NCI-H2196 (cell line): ENCODE measurements around the gene FMNL3.
A peak's percentile ranks its signal among the peaks of the same experiment; 100 is the strongest.
"Not testable (repeated sequence)": the region's sequence is repeated elsewhere in the genome, so short reads cannot be mapped to it uniquely, and the experiment has no call there.

Source experiments
- DNase-seq: peaks from one replicate; lab custom pipeline; 2025; ENCODE audit not compliant: unreplicated experiment; lab: John Stamatoyannopoulos, UW

FMNL3 gene, protein sequence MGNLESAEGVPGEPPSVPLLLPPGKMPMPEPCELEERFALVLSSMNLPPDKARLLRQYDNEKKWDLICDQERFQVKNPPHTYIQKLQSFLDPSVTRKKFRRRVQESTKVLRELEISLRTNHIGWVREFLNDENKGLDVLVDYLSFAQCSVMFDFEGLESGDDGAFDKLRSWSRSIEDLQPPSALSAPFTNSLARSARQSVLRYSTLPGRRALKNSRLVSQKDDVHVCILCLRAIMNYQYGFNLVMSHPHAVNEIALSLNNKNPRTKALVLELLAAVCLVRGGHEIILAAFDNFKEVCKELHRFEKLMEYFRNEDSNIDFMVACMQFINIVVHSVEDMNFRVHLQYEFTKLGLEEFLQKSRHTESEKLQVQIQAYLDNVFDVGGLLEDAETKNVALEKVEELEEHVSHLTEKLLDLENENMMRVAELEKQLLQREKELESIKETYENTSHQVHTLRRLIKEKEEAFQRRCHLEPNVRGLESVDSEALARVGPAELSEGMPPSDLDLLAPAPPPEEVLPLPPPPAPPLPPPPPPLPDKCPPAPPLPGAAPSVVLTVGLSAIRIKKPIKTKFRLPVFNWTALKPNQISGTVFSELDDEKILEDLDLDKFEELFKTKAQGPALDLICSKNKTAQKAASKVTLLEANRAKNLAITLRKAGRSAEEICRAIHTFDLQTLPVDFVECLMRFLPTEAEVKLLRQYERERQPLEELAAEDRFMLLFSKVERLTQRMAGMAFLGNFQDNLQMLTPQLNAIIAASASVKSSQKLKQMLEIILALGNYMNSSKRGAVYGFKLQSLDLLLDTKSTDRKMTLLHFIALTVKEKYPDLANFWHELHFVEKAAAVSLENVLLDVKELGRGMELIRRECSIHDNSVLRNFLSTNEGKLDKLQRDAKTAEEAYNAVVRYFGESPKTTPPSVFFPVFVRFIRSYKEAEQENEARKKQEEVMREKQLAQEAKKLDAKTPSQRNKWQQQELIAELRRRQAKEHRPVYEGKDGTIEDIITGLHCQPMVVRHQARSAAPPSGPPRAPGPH

DNA sequence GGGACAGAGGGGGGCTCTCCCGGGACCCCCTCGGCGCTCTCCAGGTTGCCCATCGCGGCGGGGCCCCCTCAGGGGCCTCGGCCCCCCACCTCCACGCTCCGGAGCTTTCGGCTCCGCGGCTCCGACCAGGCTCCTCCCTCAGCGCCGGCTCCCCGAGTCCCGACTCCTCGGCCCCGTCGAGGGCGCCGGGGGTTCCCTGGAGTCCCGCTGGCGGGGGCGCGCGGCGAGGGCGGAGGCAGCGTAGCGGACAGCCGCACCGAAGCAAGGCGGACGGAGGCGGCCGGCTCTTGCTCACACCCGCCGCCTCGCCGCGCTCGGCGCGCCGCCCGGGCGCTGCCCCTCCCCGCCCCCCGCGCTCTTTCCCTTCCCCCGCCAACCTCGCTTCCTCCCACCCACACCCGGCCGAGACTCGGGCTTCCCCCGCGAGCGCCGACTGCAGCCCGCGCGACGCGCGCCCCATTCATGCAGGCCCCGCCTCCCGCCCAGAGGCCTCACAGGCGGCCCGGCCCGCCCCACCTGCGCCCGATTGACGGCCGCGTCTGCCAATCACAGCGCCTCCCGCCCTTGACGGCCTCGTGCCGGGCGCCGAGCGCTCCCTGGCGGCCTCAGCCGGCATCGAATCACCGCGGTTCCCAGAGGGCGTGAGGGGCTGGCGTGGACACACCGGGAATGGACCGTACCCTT, at the start of gene FMNL3:
TSS of gene FMNL3 (minus strand) at position 278 of the 684 bp plus-strand sequence. CDS start at position 53, 225 bp downstream.
- peak; percentile 98 for DNase-seq

DNA sequence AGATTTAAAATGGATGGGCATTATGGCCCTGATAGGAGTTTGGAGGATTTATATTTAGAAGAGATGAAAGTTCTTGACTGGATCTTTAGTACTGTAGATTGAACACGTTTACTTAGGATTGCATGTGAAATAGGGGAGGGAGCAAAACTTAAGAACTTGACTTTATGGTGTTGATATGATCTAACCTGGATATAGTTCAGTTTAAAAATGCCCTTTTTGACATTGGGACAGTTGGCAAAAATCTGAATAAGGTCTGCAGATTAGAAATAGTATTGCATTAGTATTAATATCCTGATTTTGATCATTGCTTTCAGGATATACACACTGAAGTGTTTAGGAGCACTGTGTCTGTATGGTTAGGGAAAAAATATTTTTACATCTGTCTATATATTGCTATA, 43.8 kb upstream of the FMNL3 start:
- no peak for DNase-seq

DNA sequence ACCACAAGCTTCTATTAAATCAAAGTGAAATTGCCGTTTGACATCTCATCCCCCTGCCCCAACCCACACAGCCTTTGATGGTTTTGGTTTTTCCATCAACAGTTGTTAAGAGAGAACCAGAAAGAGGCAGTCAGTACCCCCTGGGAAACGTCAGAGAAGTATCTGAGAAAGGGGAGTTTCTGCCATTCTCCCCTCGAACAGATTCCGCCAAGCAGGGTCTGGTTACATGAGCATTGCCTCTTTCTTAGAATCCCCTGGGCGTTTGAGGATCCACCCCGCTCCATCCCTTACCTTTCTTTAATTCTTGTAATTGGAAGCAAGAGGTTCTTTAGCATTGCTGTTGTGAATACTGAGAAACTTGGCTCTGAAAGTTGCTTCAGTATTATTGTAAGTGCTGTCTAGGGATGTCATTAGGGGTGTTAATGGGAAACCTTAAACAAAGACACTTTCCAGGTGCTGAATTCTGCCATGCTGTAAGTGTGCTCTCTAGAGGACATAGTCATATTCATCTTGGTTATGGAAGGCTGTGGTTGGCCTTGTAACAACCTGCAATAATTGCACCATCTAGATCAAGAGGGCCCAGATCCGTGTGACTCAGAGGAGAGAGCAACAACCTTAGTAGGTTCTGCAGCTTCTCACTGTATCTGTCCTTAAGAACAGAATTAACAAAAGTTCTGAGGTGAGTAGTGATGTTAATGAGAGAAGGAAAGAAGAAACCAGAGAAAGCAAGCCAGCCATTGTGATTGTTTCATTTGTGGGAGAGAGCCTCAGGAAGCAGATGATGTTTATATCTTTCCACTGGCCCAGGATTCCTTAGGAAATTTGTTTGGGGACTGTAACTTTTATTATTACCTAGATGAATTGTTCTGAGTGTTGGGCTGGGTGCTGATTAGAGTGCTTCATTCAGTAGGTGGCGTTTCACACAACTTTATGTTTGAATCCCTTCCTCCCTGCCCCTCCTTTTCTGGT, 43.1 kb upstream of the FMNL3 start:
- no peak for DNase-seq

DNA sequence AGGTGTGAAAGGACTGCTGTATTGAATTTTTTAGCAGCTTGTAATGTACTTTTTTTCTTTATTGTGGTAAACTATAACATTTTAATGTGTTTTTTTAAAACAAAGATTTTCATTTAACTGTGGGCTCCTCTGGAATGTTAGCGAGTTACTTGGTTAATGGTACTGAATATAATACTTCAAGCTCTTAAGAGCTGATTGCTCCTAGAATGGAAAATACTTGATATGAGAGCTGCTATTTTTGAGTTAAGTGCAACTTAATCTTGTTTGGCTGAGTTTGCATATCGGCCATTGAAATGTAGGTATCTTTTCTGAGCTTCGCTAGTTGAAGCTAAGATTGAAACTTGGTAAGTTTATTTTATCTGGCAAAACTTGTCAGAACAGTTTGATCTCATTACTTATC, 41.6 kb upstream of the FMNL3 start:
- DNase-seq = no peak

DNA sequence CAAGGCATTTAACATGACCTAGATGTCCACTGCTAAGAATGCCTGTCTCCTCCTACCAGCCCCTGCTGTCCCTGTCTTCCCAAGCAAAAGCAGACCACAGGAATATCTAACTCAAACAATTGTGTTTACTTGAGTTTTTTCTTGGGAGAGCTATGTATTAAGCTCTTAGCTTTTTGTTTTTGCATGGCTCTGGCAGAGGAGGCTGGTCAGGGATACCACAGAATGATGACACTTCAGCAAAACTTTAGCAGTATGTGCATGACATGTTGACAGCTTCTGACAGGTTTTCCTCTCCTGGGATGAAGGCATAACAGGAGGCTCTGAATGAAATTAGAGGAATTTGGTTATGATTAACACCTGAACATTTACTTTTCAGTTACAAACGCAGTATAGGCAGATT, 41.1 kb upstream of the FMNL3 start:
- no peak for DNase-seq

DNA sequence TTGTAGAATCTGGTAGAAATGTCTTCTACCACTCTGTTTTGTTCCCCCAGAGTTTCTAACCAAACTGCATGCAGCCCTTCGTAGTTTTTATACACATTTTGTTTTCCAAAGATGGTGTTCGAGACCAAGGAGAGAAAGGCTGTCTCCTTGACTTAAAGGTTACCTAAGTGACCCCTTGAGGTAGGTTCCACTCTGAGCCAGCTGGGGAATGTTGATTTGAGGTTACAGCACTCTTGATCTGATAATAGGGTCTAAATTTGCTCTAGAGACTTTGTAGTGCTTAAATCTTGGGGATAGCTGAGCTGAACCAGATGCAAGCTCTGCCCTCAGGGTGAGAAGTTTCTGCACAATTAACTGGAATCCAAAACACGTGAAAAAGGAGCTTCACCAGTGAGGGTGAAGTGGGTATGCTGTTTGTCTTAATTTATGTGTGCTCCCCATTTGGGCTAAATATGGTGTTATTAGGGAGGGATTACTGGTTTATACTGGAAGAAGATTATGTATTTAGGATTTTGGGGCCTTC, 37.2 kb upstream of the FMNL3 start:
- DNase-seq = no peak

DNA sequence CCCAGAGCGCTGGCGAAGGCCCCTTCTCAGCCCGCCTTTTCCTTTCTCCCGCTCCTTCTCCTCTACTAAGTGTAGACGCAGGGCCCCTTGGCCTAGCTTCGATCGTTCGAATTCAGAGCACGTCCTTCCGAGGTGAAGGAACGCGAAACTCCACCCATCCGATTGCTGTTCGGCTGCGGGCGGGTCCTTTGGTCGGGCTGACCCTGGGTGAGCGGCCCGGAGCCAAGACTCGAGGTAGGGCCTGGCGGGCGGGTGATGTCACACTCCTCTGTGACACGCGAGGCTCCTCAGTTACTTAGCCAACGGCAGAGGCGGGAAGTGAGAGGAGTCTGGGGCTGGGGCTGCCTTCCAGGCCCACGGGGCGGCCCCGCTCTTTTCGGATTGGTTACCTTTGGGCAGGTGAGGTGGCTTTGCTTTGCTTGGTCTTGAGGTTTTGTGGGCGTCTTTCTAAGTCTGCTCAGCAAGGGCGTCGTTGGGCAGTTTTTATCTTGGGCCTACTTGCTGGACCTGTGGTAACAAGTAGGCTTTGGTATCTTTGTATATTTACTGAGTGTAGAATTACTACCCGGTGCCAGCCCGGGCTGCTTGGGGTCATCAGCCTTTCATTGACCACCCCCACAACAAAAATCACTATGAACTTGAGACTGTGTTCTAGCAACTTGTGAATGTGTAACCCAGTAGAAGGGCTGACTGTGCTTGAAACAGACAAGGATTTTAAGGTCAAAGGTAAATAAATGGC, 34.8 kb upstream of the FMNL3 start:
- DNase-seq = peak; percentile 85

DNA sequence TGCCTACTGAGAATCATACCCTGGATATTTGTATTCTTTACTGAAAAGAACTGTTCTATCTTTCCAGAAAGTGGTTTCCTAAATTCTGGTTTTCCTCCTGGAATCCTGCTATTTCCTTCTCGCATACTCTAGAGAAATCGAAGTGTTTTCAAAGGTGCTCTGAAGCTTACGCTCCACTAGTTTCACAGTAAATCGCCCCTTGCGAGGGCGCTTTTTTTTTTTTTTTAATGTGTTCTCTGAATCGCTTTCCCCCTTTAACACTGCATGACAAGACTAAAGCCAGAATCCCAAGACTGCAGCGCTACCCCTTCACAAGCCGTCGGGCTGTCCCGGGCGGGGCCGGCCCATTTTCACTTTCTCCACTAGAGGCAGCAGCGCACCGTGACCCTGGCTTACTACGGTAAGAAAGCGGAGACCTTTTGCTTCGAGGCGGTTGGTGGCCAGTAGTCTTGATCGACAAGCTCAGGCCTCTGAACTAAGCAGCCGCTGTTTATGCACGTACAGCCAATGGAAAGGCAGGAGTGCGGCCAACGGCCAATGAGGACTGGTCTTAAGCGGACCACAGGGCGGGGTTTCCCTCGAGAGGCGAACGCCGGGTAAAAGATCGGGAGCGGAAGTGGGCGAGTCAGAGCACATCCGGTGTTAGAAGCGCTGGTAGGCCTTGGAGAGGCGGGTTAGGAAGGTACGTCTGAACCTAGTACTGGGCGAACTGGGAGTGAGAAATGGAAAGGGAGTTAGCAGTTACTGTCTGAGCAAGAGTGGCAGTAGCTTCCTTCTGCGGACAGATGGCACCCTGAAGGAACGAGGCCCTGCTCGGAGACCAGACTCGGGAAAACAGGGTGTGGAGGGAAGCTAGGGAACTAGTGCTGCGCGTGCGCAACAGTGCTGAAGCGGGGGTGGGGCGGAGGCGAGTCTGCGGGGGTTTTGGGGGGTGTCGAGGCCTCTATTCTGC, 34.0 kb upstream of the FMNL3 start, which contains the start of gene TMBIM6:
TSS of gene TMBIM6 (plus strand) at position 628 of the 952 bp plus-strand sequence. CDS start 10,937 bp downstream, outside the sequence.
- DNase-seq = peak; percentile 99

DNA sequence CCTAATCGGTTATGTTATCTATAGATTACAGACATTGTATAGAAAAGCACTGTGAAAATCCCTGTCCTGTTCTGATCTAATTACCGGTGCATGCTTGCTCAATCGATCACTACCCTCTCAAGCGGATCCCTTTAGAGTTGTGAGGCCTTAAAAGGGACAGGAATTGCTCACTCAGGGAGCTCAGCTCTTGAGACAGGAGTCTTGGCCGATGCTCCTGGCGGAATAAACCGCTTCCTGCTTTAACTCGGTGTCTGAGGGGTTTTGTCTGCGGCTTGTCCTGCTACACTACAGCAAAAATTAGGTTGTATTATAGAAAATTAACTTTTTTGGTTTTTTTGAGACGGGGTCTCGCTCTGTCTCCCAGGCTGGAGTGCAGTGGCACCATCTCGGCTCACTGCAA, 33.1 kb upstream of the FMNL3 start:
- DNase-seq = not testable (repeated sequence)

DNA sequence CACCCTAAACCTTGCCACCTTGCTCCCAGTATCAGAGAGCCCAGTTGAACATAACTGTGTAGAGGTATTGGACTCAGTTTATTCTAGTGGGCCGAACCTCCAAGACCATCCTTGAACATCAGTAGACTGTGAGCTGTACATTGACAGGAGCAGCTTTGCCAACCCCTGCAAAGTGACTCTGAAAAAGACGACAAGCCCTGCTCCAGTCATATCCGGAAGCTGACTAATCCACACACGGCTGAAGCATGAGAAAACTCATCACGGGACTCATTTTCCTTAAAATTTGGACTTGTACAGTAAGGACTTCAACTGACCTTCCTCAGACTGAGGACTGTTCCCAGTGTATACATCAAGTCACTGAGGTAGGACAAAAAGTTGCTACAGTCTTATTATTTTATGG, 31.5 kb upstream of the FMNL3 start:
- not testable (repeated sequence) for DNase-seq

DNA sequence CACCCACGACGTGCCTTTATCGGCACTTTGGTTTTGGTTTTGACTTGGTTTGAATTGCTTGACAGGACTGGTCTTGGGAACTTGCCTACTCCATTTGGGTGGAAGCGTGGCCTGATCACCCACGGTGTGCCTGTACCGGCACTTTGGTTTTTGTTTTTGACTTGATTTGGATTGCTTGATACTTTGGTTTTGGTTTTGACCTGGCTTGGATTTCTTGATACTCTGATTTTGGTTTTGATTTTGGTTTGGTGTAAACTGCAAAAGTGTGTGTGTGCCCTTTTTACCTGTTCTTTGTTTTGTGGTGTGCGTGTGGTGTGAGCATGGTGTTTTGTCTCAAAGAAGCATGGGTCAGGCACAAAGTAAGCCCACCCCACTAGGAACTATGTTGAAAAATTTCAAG, 27.7 kb upstream of the FMNL3 start:
- DNase-seq = not testable (repeated sequence)

DNA sequence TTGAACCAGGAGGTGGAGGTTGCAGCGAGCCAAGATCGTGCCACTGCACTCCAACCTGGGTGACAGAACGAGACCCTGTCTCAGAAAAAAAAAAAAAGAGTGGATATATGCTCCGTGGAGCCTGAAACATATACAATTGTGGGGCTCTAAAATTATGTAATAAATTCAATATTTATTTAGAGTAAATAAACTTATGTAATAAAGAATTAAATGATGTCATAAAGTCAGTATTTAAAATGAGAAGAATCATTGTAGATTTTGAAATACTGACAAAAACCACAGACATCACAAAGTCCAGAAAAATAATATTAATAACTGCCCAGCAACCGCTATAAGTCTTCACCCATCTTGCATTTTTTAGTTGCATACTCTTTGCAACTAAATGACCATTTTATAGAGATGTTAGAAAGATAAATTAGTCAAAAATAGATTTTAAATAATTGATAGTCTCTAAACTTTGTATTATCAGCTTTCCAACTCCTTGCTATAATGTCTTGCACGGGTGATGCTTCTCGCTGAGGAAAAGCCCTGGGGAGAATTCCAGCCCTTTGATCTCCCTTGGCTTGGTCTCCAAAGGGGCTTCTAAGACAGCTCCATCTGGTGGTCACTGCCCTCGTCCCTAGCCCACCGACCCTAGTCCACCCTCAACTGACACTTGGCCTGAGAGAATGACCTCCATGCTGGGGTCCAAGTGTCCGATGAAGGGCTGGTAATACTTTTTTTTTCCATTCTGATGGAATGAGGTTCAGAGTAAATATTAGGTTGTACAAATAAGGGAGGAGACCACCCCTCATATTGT, 26.2 kb upstream of the FMNL3 start:
- DNase-seq = no peak

DNA sequence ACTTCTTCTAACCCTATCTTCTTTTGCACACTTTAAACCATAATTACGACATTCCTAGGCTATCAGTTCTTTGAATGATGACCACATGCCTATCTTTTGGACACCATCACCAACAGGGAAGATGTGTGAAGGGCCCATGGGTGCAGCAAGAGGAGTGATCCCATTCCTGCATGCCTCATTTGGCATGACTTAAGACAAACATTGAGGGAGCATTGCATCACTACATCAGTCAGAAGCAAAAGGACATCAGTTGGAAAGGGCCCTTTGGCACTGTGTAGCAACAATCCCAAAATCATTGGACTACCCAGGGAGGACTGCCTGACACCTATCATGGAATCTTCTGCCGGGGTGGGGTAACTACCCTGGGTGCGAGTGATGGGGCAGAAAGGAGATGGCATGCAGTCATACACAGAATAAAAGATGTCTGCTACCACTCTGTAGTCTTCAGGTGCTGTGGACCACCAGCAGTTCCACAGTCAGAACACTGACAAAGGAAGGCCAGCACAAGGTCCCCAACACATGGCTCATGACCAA, 23.4 kb upstream of the FMNL3 start:
- DNase-seq = no peak

DNA sequence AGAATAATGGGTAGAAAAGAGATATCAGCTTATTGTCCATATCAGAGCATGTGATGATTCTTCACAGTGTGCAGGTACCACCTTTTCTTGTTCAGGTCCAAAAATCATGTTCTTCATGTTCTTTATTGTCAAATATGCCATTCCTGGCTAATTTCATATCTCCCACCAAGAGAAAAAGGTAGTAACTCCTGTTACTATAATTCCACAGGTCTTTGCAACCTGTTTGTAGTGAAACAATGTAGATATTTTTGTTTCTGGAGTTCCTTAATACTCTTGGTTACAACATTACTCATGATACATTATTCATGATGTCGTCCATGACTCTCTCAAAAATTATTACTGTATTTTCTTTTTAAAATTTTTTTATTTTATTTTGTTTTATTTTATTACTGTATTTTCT, 22.8 kb upstream of the FMNL3 start:
- DNase-seq = no peak

DNA sequence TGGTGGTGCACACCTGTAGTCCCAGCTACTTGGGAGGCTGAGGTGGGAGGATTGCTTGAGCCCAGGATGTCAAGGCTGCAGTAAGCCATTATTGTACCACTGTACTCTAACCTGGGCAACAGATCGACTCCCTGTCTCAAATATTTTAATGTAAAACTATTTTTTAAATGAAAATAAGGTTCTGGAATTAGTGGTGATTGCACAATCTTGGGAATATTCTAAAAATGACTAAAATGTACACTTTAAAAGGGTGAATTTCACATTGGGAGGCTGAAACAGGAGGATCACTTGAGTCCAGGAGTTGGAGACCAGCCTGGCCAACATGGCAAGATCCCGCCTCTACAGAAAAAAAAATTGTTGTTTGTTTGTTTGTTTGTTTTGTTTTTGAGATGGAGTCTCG, 21.2 kb upstream of the FMNL3 start:
- no peak for DNase-seq

DNA sequence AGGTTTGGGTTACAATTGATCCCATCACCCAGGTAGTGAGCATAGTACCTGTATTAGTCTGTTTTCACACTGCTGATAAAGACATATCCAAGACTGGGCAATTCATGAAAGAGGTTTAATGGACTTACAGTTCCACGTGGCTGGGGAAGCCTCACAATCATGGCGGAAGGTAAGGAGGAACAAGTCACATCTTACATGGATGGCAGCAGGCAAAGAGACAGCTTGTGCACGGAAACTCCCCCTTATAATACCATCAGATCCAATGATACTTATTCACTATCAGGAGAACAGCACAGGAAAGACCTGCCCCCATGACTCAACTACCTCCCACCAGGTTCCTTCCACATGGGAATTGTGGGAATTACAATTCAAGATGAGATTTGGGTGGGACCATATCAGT, 14.2 kb upstream of the FMNL3 start:
- not testable (repeated sequence) for DNase-seq

DNA sequence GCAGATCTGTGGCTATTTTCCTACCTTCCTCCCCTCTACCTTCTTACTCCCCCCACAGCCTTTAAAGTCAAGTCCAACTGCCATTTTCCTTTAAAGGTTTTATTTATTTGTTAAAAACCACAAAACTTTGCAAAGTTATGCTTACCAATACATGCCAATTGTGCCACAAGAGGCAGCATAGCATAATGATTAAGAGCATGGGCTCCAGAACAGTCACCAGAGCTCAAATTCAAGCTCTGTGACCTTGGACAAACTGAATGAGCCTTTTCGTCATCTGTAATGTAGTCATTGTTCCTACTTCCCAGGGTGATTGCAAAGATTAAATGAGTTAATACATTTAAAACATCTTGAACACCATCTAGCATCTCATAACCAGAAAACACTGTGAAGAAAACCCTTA, 13.0 kb upstream of the FMNL3 start:
- DNase-seq = no peak
